K562 (cell line): ENCODE measurements around the gene CDCA3. TPM values are rescaled to one million over a fixed set of nuclear protein-coding genes. Genes with fewer than 3 reads are reported as not detected.

Source experiments
- CBX1 ChIP-seq: sonication (generic); IDR thresholded peaks from 2 replicates; pipeline ENCODE4 v1.6.1; 2016; ENCODE audit warnings: antibody characterized with exemption, low read depth, mild to moderate bottlenecking
- CBX5 ChIP-seq: IDR thresholded peaks from 2 replicates; pipeline ENCODE4 v1.6.1; 2014; ENCODE audit warnings: low read depth, borderline replicate concordance
- CREBBP ChIP-seq: IDR thresholded peaks from one replicate; pipeline ENCODE4 v1.6.1; 2012; ENCODE audit warnings: low read depth, mild to moderate bottlenecking, control low read depth, inconsistent platforms, low read length
- ELF4 ChIP-seq: fragments of 450-650 bp; formaldehyde crosslinking; IDR thresholded peaks from 2 replicates; pipeline ENCODE4 v1.4.0; 2022; ENCODE audit warnings: missing genetic modification characterization
- HDAC8 ChIP-seq: fragments of 450-650 bp; IDR thresholded peaks from 2 replicates; pipeline ENCODE4 v1.6.1; 2016; ENCODE audit warnings: mild to moderate bottlenecking, missing genetic modification characterization, moderate library complexity, missing compliant biosample characterization
- KDM1A ChIP-seq, 2 experiments: fragments of 450-650 bp; IDR thresholded peaks; 2 replicates each; pipeline ENCODE4 v1.6.1; 2016; ENCODE audit warnings: mild to moderate bottlenecking in 2 of 2
- MAZ ChIP-seq, 2 experiments: fragments of 450-650 bp in 1 of 2; sonication (generic) in 1 of 2; formaldehyde crosslinking; IDR thresholded peaks in 1 of 2; conservative IDR thresholded peaks in 1 of 2; 2 replicates each; pipeline versions ENCODE4 v1.4.0 to v1.5.0; 2020; ENCODE audit warnings: mild to moderate bottlenecking in 1 of 2, missing genetic modification reagents in 1 of 2
- MNT ChIP-seq, 2 experiments: fragments of 450-650 bp; conservative IDR thresholded peaks; 2 replicates each; pipeline ENCODE4 v1.6.1; 2017; ENCODE audit warnings: mild to moderate bottlenecking in 2 of 2, moderate library complexity in 2 of 2
- MTF1 ChIP-seq: fragments of 250-450 bp; sonication (Bioruptor Pico); IDR thresholded peaks from 2 replicates; pipeline ENCODE4 v1.9.0; 2021; ENCODE audit warnings: moderate library complexity, mild to moderate bottlenecking, inconsistent platforms, borderline replicate concordance
- POLR2B ChIP-seq: fragments of 450-650 bp; IDR thresholded peaks from 2 replicates; pipeline ENCODE4 v1.6.1; 2018; ENCODE audit warnings: low read depth; ENCODE audit not compliant: partially characterized antibody
- SMAD2 ChIP-seq: fragments of 150-350 bp; IDR thresholded peaks from 2 replicates; pipeline ENCODE4 v1.6.1; 2014; ENCODE audit warnings: low read depth, mild to moderate bottlenecking, low read length
- TEAD4 ChIP-seq, 2 experiments: sonication (generic) in 1 of 2; formaldehyde crosslinking in 1 of 2; IDR thresholded peaks; 2 replicates each; pipeline versions ENCODE4 v1.6.1 to v1.8.0; 2012 to 2022; ENCODE audit warnings: borderline replicate concordance in 1 of 2, inconsistent platforms in 1 of 2, low read length in 1 of 2, mild to moderate bottlenecking in 1 of 2, missing genetic modification reagents in 1 of 2
- ZNF124 ChIP-seq: sonication (generic); formaldehyde crosslinking; IDR thresholded peaks from 2 replicates; pipeline ENCODE4 v1.8.1; 2022; ENCODE audit warnings: missing genetic modification reagents
- ZNF316 ChIP-seq: fragments of 450-650 bp; IDR thresholded peaks from 2 replicates; pipeline ENCODE4 v1.6.1; 2016
- ZNF407 ChIP-seq: fragments of 450-650 bp; IDR thresholded peaks from 2 replicates; pipeline ENCODE4 v1.6.1; 2016; ENCODE audit warnings: low read depth
- polyA plus RNA-seq, 8 experiments: library from polyadenylated mRNA; depleted of rRNA in 4 of 8; stranded (reverse) in 5 of 8; unstranded in 3 of 8; fragments of >200 nt; fragmentation: Nextera tagmentation in 2 of 8; fragmentation: Illumina TruSeq in 1 of 8; extraction: Ambion mirVana in 2 of 8; extraction: Trizol in 1 of 8; gene quantifications; 2 replicates each; pipeline versions ENCODE4 v1.2.1 to v1.2.3, GENCODE V29; 2011 to 2014; ENCODE audit warnings: inconsistent platforms in 1 of 8, missing spikeins in 1 of 8
- total RNA-seq, 7 experiments: library from RNA; depleted of rRNA in 6 of 7; stranded (reverse); fragments of >200 nt in 6 of 7; fragmentation: Illumina TruSeq in 2 of 7; extraction: Trizol in 2 of 7; gene quantifications; 2 replicates each; pipeline versions ENCODE4 v1.2.1 to v1.2.3, GENCODE V29; 2011 to 2021; ENCODE audit warnings: low replicate concordance in 1 of 7
- TF ChIP-seq, protein P1 (sequence below): fragments of 250-450 bp; sonication (Bioruptor Pico); IDR thresholded peaks from 2 replicates; pipeline ENCODE4 v1.5.1; 2021; ENCODE audit warnings: mild to moderate bottlenecking

CDCA3 gene
- total and polyA plus RNA-seq, 9 of the 15 experiments (the other 6 are each of a cell fraction or from before 2014, with no cell fraction given), result 24.2 to 80.8 (median 55.1) TPM

DNA sequence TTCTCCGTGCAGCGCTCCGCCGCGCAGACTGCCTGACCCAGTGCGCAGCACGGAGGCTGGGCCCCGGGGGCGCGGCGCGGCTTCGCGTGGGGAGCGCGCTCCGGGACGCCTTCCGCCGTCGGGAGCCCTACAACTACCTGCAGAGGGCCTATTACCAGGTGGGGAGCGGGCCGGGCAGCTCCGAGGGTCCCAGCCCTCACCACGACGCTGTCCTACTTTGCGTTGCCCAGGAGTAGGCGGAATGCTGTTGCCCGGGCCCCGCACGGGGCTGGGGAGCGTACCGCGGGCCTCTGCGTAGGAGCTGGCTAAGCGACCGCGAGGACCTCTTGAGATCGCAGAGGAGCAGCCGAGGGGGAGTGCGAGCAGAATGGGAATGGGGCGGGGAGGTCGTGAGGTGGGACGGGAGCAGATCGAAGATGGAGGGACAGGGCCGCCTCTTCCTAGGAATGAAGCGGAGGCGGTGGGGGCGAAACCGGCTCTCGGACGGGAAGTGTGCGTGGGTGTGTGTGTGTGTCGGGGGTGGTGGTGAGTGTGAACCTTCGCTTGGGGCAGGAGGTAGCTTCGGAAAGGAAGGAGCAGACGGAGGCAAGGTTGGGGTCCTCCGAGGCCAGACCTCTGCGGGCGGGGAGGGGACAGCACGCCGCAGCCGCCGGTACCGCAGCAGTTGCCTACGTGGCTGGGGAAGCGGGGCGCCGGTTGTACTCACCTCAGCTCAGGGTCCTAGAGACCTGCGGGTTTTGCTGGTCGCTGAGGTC lies 22.1 kb downstream of the CDCA3 start (continued):
- TF ChIP-seq ZNF407 (no peak), HDAC8 (no peak), CBX1 (no peak), CREBBP (no peak), MTF1 (no peak), MAZ (CRISPR knock-in tag; conservative IDR thresholded peaks at IDR 0.05 in 1 of 2, IDR thresholded peaks at IDR 0.05 in 1 of 2) (peak in 1 of 2 experiments; percentile 53; a peak in 2 of 4 replicates), ZNF124 (CRISPR knock-in tag) (no peak), MNT (conservative IDR thresholded peaks at IDR 0.05) (peak in 1 of 2 experiments; percentile 26; a peak in 1 of 4 replicates), SMAD2 (no peak), TEAD4 (IDR thresholded peaks at IDR 0.05; ENCODE audit: low read length) (peak; percentile 76), TEAD4 (CRISPR knock-in tag; IDR thresholded peaks at IDR 0.05; ENCODE audit: borderline replicate concordance) (no peak), POLR2B (peak; percentile 53), ZNF316 (no peak), KDM1A (IDR thresholded peaks at IDR 0.05) (no peak), ELF4 (CRISPR knock-in tag) (no peak), CBX5 (no peak)
- TF ChIP-seq, protein P1, sequence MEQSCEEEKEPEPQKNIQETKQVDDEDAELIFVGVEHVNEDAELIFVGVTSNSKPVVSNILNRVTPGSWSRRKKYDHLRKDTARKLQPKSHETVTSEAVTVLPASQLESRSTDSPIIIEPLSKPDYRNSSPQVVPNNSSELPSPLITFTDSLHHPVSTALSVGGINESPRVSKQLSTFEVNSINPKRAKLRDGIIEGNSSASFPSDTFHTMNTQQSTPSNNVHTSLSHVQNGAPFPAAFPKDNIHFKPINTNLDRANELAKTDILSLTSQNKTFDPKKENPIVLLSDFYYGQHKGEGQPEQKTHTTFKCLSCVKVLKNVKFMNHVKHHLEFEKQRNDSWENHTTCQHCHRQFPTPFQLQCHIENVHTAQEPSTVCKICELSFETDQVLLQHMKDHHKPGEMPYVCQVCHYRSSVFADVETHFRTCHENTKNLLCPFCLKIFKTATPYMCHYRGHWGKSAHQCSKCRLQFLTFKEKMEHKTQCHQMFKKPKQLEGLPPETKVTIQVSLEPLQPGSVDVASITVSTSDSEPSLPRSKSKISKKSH, result no peak
